HG03457 (cell line): ENCODE measurements around the gene ICAM5.
"Not testable (repeated sequence)": the region's sequence is repeated elsewhere in the genome, so short reads cannot be mapped to it uniquely, and the experiment has no call there.

Experiments
- ATAC-seq: cut with Tn5 transposase; IDR thresholded peaks from one replicate; pipeline ENCODE4 v1.9.1; 2021; ENCODE audit warnings: moderate number of reproducible peaks; ENCODE audit not compliant: unreplicated experiment

ICAM5 gene

GRCh38 chr19:10270180-10270615 is 19.6 kb upstream of the ICAM5 start:
- no peak for ATAC-seq

DNA sequence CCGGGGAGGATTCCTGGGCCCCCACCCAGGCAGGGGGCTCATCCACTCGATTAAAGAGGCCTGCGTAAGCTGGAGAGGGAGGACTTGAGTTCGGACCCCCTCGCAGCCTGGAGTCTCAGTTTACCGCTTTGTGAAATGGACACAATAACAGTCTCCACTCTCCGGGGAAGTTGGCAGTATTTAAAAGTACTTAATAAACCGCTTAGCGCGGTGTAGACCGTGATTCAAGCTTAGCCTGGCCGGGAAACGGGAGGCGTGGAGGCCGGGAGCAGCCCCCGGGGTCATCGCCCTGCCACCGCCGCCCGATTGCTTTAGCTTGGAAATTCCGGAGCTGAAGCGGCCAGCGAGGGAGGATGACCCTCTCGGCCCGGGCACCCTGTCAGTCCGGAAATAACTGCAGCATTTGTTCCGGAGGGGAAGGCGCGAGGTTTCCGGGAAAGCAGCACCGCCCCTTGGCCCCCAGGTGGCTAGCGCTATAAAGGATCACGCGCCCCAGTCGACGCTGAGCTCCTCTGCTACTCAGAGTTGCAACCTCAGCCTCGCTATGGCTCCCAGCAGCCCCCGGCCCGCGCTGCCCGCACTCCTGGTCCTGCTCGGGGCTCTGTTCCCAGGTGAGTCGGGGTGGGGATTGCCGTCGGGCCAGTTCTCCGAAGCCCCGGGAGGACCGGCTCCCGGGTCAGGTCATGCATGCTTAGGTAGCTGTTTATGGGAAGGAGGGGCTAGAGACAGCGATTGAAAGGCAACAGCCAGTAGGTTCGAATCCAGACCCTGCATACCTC is 18.9 kb upstream of the ICAM5 start, which contains the start of gene ICAM1:
TSS of gene ICAM1 (plus strand) at position 505 of the 779 bp plus-strand sequence. CDS start at position 545, 40 bp downstream.
- no peak for ATAC-seq

DNA sequence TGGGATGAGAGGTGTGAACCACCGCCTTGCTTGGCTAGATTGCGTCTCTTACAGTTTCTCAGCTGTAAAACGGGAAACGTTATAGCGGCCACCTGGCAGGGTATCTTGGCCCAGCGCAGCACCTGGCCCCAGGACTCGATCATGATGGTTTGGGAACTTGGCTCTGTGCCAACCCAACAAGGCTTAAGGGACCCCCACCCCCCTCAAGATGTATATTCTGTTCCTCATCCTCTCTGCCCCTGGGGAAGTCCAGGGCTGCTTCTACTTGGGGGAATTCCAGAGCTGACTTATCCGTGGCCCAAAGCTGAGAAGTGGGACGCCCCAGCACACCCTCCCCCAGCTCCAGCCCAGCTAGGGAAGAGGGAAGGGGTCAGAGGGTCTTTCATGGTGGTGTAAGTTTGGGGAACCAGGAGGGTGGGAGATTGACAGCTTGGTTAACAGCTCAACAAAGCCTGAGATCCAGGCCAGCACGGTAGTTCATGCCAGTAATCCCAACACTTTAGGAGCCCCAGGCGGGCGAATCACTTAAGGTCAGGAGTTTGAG is 18.1 kb upstream of the ICAM5 start:
- ATAC-seq: no peak

DNA sequence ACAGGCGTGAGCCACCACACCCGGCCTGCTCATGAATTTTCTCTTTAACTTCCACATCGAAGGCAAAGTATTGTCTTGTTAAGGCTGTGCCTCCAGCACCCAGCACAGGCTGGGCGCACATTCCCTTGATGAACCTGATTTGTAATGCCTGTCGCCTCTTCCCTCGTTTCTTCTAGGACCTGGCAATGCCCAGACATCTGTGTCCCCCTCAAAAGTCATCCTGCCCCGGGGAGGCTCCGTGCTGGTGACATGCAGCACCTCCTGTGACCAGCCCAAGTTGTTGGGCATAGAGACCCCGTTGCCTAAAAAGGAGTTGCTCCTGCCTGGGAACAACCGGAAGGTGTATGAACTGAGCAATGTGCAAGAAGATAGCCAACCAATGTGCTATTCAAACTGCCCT is 15.2 kb upstream of the ICAM5 start:
- ATAC-seq: no peak

GRCh38 chr19:10277795-10278589 is 11.8 kb upstream of the ICAM5 start:
- ATAC-seq: no peak

- ATAC-seq: no peak
Observed at GRCh38 chr19:10278935-10279334, 10.8 kb upstream of the ICAM5 start.

DNA sequence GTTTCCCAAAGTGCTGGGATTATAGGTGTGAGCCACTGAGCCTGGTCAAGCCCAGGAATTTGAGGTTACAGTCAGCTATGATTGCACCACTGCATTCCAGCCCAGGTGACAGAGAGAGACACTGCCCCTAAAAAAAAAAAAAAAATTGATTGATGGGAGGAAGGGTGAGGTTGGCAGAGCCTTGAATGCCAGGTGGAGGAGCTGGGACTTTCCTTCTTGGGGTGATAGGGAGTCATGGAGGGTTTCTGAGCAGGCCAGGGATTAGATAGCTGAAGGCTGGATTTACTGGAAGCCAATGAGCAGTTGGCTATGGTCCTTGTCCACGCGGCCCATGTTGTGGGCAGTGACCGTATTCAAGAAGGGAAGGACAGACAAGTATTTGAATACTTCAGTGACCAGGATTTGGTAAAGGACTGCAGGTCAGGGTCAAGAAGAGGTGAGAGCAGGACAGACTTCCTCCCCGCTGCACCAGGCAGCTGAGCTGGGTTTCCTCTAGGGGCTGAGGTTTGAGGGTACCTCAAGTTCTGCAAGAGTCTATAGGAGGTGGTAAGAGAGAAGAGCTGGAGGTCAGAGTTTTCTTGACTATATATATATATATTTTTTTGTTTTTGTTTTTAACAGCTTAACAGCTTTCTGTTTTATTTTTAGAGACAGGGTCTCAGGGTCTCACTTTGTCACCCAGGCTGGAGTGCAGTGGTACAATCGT is 9.9 kb upstream of the ICAM5 start:
- ATAC-seq: no peak

GRCh38 chr19:10282043-10282442 is 7.7 kb upstream of the ICAM5 start:
- not testable (repeated sequence) for ATAC-seq

DNA sequence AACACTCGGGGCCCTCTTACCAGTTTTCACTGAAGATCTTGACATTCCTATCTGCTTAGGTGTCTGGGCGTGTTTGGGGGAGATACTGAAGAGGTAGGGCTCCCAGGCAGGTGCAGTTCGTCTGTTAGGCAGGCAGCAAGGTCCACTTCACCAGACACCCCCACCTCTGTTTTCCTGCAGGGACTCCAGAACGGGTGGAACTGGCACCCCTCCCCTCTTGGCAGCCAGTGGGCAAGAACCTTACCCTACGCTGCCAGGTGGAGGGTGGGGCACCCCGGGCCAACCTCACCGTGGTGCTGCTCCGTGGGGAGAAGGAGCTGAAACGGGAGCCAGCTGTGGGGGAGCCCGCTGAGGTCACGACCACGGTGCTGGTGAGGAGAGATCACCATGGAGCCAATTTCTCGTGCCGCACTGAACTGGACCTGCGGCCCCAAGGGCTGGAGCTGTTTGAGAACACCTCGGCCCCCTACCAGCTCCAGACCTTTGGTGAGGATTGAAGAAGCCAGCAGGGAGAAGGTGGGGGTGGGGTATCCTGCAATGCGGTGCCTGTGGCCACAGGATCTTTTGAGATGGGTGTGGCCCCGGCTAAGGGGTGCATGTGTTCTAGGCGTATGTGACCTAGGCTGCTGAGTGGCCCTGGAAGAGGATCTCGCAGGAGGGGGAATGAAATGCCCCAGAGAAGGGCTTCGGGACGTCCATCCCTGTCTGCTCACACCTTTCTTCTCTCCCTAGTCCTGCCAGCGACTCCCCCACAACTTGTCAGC is 6.3 kb upstream of the ICAM5 start:
- ATAC-seq: no peak

DNA sequence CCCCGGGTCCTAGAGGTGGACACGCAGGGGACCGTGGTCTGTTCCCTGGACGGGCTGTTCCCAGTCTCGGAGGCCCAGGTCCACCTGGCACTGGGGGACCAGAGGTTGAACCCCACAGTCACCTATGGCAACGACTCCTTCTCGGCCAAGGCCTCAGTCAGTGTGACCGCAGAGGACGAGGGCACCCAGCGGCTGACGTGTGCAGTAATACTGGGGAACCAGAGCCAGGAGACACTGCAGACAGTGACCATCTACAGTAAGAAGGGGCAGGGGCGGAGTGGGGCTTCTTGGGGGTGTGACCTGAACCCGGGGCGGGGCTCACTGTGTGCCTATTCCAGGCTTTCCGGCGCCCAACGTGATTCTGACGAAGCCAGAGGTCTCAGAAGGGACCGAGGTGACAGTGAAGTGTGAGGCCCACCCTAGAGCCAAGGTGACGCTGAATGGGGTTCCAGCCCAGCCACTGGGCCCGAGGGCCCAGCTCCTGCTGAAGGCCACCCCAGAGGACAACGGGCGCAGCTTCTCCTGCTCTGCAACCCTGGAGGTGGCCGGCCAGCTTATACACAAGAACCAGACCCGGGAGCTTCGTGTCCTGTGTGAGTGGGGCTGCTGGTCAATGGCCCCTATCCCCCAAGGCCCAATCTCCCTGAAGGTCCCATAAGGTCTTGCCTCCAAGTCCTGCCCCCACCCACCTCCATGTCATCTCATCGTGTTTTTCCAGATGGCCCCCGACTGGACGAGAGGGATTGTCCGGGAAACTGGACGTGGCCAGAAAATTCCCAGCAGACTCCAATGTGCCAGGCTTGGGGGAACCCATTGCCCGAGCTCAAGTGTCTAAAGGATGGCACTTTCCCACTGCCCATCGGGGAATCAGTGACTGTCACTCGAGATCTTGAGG is 5.4 kb upstream of the ICAM5 start:
- no peak for ATAC-seq

DNA sequence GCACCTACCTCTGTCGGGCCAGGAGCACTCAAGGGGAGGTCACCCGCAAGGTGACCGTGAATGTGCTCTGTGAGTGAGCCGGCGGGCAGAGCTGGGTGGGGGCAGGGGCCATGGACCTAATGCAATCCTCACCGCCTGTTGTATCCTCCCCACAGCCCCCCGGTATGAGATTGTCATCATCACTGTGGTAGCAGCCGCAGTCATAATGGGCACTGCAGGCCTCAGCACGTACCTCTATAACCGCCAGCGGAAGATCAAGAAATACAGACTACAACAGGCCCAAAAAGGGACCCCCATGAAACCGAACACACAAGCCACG is 4.8 kb upstream of the ICAM5 start:
- ATAC-seq: no peak

- ATAC-seq: no peak
Observed at GRCh38 chr19:10285393-10285792, 4.4 kb upstream of the ICAM5 start.

- ATAC-seq: no peak
Observed at GRCh38 chr19:10286803-10287737, 2.7 kb upstream of the ICAM5 start, which contains the start of gene ICAM4. TSS of gene ICAM4 (plus strand) at chr19:10286955. CDS start at chr19:10287013, 58 bp downstream.

DNA sequence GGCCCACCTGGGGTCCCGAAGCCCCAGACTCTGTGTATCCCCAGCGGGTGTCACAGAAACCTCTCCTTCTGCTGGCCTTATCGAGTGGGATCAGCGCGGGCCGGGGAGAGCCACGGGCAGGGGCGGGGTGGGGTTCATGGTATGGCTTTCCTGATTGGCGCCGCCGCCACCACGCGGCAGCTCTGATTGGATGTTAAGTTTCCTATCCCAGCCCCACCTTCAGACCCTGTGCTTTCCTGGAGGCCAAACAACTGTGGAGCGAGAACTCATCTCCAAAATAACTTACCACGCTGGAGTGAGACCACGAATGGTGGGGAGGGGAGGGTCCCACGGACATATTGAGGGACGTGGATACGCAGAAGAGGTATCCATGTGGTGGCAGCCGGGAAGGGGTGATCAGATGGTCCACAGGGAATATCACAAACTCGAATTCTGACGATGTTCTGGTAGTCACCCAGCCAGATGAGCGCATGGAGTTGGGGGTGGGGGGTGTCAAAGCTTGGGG is 1.0 kb upstream of the ICAM5 start:
- ATAC-seq: no peak

GRCh38 chr19:10289167-10289835 is 451 bp upstream of the ICAM5 start:
- no peak for ATAC-seq

- no peak for ATAC-seq
Observed at GRCh38 chr19:10290357-10290875, 664 bp downstream of the ICAM5 start.

DNA sequence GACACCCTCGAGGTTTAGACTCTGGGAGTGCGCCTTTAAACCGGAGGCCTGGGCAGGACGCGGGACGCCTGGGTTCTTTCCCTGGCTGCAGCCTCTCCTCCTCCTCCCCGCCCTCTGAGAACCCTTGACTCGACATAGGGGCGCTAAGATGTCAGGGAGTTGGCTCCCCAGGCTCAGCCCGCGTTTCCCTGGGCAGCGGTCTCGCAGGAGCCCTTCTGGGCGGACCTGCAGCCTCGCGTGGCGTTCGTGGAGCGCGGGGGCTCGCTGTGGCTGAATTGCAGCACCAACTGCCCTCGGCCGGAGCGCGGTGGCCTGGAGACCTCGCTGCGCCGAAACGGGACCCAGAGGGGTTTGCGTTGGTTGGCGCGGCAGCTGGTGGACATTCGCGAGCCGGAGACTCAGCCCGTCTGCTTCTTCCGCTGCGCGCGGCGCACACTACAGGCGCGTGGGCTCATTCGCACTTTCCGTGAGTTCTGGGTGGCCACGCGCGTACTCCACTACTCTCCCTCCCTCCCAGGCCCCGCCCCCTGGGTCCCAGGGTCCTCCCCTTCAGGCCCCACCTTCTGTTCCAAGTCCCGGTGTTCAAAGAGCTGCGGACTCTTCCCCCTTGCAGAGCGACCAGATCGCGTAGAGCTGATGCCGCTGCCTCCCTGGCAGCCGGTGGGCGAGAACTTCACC is 1.3 kb downstream of the ICAM5 start:
- no peak for ATAC-seq
